ENCODE data around the gene KCNIP4. TPM values are rescaled to one million over a fixed set of nuclear protein-coding genes. Genes with fewer than 3 reads are reported as not detected.

KCNIP4 gene
- total and polyA plus RNA-seq, 7 donors = 0.03 TPM; not detected in 6

GRCh38 chr4:21005647-21006046 is 942.9 kb downstream of the KCNIP4 start:
- Histone ChIP-seq H3K36me3 (ENCODE audit: insufficient read depth in 1 of 2, low read depth in 1 of 2) (no peaks in the 10 kb centered on the region), H3K27me3 (ENCODE audit: insufficient read depth in 3 of 3, low read length in 2 of 3) (no peaks in the 10 kb centered on the region), H3K27ac (no peak overlapping the region), H3K4me1 (no peaks in the 10 kb centered on the region), H3K9me3 (no peaks in the 10 kb centered on the region), H3K4me3 (no peak overlapping the region)
- WGBS, 3 donors = 87 to 93% (median 89%) methylated on average over 4 of the region's 4 CpGs
- TF ChIP-seq, protein P1, sequence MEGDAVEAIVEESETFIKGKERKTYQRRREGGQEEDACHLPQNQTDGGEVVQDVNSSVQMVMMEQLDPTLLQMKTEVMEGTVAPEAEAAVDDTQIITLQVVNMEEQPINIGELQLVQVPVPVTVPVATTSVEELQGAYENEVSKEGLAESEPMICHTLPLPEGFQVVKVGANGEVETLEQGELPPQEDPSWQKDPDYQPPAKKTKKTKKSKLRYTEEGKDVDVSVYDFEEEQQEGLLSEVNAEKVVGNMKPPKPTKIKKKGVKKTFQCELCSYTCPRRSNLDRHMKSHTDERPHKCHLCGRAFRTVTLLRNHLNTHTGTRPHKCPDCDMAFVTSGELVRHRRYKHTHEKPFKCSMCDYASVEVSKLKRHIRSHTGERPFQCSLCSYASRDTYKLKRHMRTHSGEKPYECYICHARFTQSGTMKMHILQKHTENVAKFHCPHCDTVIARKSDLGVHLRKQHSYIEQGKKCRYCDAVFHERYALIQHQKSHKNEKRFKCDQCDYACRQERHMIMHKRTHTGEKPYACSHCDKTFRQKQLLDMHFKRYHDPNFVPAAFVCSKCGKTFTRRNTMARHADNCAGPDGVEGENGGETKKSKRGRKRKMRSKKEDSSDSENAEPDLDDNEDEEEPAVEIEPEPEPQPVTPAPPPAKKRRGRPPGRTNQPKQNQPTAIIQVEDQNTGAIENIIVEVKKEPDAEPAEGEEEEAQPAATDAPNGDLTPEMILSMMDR (IDR thresholded peaks at IDR 0.05) = no peak
- intact Hi-C loops (cut with DNase I) = no loop called here
- no peak for DNase-seq
- no peak for ATAC-seq

DNA sequence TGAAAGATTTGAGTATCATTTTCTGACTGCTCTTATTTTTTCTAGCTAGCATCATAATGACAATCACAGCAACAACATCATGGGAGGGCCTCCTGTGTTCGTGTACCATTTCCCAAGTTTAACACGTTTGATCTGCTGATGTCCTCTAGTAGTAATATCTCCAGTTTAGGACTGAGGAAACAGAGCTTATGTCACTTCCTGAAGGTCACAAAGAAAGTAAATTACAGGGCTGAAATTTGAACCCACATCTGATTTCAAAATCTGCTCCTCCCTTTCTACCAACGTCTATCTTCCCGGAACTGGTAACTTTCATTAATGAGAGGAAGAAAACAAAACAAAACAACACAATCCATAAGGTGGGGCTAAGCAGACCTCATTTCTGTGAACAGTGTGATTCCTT is 945.6 kb downstream of the KCNIP4 start:
- DNase-seq (no peak), ATAC-seq (no peak)
- no peaks in the 10 kb centered on the region for H3K36me3 ChIP-seq (ENCODE audit: insufficient read depth in 1 of 2, low read depth in 1 of 2)
- H3K9me3 ChIP-seq = no peaks in the 10 kb centered on the region
- TF ChIP-seq, protein P1 (IDR thresholded peaks at IDR 0.05) = no peak
- intact Hi-C loops (cut with DNase I) = no loop called here
- H3K4me3 ChIP-seq = no peak overlapping the region
- H3K27ac ChIP-seq = no peak overlapping the region
- no peaks in the 10 kb centered on the region for H3K4me1 ChIP-seq
- H3K27me3 ChIP-seq (ENCODE audit: insufficient read depth in 3 of 3, low read length in 2 of 3) = no peaks in the 10 kb centered on the region
- WGBS, 3 donors = 13 to 33% (median 29%) methylated on average over 4 of the region's 4 CpGs

DNA sequence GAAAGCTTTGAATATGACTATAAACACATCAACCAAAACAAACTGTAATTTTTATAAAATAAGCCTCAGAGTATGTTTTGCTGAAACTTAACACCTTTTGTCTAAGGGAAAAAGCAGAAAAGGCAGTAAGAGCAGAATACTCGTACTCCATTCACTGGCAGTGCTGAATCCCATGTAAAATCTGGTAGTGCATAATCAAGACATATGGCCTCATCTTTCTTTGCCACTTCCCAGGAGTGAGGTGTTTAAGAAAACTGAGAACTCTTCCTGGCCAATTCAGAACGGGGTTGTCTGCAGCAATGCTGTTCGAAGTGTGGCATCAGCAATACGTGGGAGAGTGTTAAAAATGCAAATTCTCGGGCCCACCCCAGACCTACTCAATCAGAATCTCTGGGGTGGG is 946.3 kb downstream of the KCNIP4 start:
- DNase-seq (no peak), ATAC-seq (no peak)
- no peaks in the 10 kb centered on the region for H3K9me3 ChIP-seq
- TF ChIP-seq, protein P1 (IDR thresholded peaks at IDR 0.05) = no peak
- no peaks in the 10 kb centered on the region for H3K36me3 ChIP-seq (ENCODE audit: insufficient read depth in 1 of 2, low read depth in 1 of 2)
- no peaks in the 10 kb centered on the region for H3K4me1 ChIP-seq
- H3K27me3 ChIP-seq (ENCODE audit: insufficient read depth in 3 of 3, low read length in 2 of 3) = no peaks in the 10 kb centered on the region
- H3K4me3 ChIP-seq = no peak overlapping the region
- WGBS, 3 donors = 54 to 63% (median 56%) methylated on average over 5 of the region's 5 CpGs
- H3K27ac ChIP-seq = no peak overlapping the region
- intact Hi-C loops (cut with DNase I) = no loop called here

DNA sequence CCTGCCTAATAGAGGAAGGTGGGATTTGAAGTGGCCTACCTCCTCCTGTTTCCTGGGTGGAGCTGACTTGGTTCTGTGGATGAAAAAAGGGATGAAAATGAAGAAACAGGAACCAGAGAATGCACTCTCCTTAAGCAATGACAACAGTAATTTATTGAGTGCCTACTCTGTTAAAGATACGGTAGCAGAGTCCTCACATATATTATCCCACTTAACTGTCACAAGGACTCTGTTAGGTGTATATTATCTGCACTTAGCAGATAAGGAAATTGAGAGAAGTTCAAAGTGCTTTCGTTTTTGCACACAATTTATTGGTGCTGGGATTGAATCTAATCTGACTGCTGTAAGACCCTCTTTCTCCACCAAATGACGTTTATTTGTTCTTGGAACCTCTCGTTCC is 947.1 kb downstream of the KCNIP4 start:
- TF ChIP-seq, protein P1 (IDR thresholded peaks at IDR 0.05) = no peak
- WGBS, 3 donors = 31 to 41% (median 38%) methylated on average over 4 of the region's 4 CpGs
- Histone ChIP-seq H3K4me3 (no peak overlapping the region), H3K27ac (no peak overlapping the region), H3K9me3 (no peaks in the 10 kb centered on the region), H3K27me3 (ENCODE audit: insufficient read depth in 3 of 3, low read length in 2 of 3) (no peaks in the 10 kb centered on the region), H3K36me3 (ENCODE audit: insufficient read depth in 1 of 2, low read depth in 1 of 2) (no peaks in the 10 kb centered on the region), H3K4me1 (no peaks in the 10 kb centered on the region)
- ATAC-seq (no peak), DNase-seq (no peak)
- intact Hi-C loops (cut with DNase I) = no loop called here

GRCh38 chr4:20997886-20998285 is 950.7 kb downstream of the KCNIP4 start:
- TF ChIP-seq, protein P1 (IDR thresholded peaks at IDR 0.05) = no peak
- Histone ChIP-seq H3K27me3 (ENCODE audit: insufficient read depth in 3 of 3, low read length in 2 of 3) (no peaks in the 10 kb centered on the region), H3K4me3 (no peak overlapping the region), H3K27ac (no peak overlapping the region), H3K36me3 (ENCODE audit: insufficient read depth in 1 of 2, low read depth in 1 of 2) (no peaks in the 10 kb centered on the region), H3K9me3 (no peaks in the 10 kb centered on the region), H3K4me1 (no peaks in the 10 kb centered on the region)
- ATAC-seq (no peak), DNase-seq (no peak)
- intact Hi-C loops (cut with DNase I) = no loop called here
- 72 to 80% (median 75%) methylated on average over 3 of the region's 3 CpGs for WGBS, 3 donors

All from psoas muscle (tissue), 8 donors.